ENCODE results near the gene TAB3. TPM values are rescaled to one million over a fixed set of nuclear protein-coding genes. Genes with fewer than 3 reads are reported as not detected.

TAB3 gene
- total RNA-seq, 1 donor from 2014 or later = 39.1 TPM

DNA sequence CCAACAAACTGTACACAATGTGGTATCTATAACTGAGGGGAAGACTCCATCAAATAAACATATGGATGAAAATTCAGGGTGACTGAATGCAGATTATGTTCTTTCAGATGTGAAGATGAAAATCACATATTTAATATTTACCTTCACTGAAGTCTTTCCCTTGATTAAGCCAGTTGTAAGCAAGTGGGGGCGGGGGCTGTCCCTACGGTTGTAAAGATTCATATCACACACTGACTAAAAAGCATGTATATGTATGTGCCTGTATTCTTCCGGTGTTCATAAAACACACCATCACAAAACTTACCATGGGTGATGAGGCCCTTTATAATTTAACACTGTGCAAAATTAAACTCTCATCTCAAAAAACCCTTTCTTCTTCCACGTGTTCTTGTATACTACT is 1.3 kb downstream of the TAB3 start:
- Mint-ChIP-seq H3K27ac (peak overlapping the region; percentile 88), H3K4me3 (ENCODE audit: low read depth) (peak overlapping the region; percentile 86), H3K27me3 (peaks cover 6% of the 10 kb centered on the region), H3K9me3 (ENCODE audit: low read depth) (peaks cover 7% of the 10 kb centered on the region), H3K36me3 (ENCODE audit: insufficient read depth) (no peaks in the 10 kb centered on the region), H3K4me1 (ENCODE audit: low read depth) (peaks cover 31% of the 10 kb centered on the region)
- TF ChIP-seq, protein P1, sequence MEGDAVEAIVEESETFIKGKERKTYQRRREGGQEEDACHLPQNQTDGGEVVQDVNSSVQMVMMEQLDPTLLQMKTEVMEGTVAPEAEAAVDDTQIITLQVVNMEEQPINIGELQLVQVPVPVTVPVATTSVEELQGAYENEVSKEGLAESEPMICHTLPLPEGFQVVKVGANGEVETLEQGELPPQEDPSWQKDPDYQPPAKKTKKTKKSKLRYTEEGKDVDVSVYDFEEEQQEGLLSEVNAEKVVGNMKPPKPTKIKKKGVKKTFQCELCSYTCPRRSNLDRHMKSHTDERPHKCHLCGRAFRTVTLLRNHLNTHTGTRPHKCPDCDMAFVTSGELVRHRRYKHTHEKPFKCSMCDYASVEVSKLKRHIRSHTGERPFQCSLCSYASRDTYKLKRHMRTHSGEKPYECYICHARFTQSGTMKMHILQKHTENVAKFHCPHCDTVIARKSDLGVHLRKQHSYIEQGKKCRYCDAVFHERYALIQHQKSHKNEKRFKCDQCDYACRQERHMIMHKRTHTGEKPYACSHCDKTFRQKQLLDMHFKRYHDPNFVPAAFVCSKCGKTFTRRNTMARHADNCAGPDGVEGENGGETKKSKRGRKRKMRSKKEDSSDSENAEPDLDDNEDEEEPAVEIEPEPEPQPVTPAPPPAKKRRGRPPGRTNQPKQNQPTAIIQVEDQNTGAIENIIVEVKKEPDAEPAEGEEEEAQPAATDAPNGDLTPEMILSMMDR (IDR thresholded peaks at IDR 0.05; ENCODE audit: unreplicated experiment) = no peak
- DNase-seq (ENCODE audit: low spot score, unreplicated experiment) = no peak

DNA sequence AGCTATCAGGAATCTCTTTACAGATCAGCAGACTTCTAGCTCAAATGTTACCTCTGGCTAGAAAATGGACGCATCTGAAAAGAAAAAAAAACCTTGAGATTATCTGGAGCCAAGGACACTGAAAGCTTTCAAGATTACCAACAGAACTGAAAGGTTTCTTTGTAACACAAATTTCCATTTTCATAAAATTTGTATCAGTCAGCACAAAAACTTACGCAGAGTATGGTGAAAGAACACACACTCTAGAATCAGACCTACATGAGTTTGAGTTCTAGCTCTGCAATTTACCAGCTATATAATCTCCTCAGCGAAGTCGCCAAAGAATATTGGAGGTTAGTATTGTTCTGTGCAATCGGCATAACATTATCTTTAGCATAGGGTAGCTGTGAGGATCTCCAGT is 1.8 kb downstream of the TAB3 start:
- H3K27me3 Mint-ChIP-seq = peaks cover 6% of the 10 kb centered on the region

DNA sequence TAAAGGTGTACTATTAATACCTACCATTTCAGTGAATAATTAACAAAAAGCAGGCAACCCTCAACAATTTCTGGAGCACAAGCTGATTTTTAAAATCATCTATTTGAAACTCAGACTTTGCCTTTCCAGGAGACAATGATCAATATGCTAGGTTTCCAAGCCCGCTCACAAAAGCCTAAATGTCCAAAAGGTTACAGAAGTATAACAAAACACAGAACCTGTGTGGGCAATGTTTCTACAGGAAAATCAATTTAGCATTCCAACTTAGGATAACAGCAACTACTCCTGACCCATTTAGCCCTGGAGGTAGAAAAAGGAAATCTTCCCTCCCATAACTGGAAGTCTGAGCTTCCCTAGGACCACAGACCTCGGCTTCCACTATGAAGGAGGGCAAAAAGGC is 3.9 kb downstream of the TAB3 start:
- TF ChIP-seq, protein P1 (IDR thresholded peaks at IDR 0.05; ENCODE audit: unreplicated experiment) = no peak
- no peak for DNase-seq (ENCODE audit: low spot score, unreplicated experiment)
- Mint-ChIP-seq H3K4me3 (ENCODE audit: low read depth) (peak overlapping the region; percentile 15), H3K27ac (peak overlapping the region; percentile 83), H3K9me3 (ENCODE audit: low read depth) (peaks cover 10% of the 10 kb centered on the region), H3K4me1 (ENCODE audit: low read depth) (peaks cover 36% of the 10 kb centered on the region), H3K36me3 (ENCODE audit: insufficient read depth) (peaks cover 2% of the 10 kb centered on the region), H3K27me3 (no peaks in the 10 kb centered on the region)

More for the DNA sequence above, 1.8 kb downstream of the TAB3 start:
- TF ChIP-seq, protein P1 (IDR thresholded peaks at IDR 0.05; ENCODE audit: unreplicated experiment) = no peak
- H3K36me3 Mint-ChIP-seq (ENCODE audit: insufficient read depth) = no peaks in the 10 kb centered on the region
- H3K4me1 Mint-ChIP-seq (ENCODE audit: low read depth) = peaks cover 33% of the 10 kb centered on the region
- H3K9me3 Mint-ChIP-seq (ENCODE audit: low read depth) = peaks cover 7% of the 10 kb centered on the region
- peak overlapping the region; percentile 86 for H3K4me3 Mint-ChIP-seq (ENCODE audit: low read depth)
- no peak for DNase-seq (ENCODE audit: low spot score, unreplicated experiment)
- no peak overlapping the region for H3K27ac Mint-ChIP-seq

DNA sequence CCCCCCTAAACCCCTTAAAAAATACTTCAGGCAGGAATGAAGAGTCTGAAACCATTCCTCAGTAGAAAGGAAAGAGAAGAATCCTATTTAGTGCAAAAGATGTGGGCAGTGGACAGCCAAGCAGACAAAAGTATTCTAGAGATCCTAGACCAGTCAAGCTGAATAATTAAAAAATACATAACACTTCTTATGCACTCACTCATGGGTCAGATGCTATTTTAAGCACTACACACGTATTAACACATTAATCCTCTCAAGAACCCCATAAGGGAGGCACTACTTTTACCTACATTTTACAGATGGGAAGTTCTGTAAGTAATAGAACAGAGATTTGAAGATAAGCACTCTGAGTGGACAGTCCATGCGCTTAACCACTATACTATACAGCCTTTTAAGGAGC is 5.9 kb downstream of the TAB3 start:
- Mint-ChIP-seq H3K27me3 (no peaks in the 10 kb centered on the region), H3K4me1 (ENCODE audit: low read depth) (peaks cover 38% of the 10 kb centered on the region), H3K9me3 (ENCODE audit: low read depth) (peaks cover 10% of the 10 kb centered on the region), H3K36me3 (ENCODE audit: insufficient read depth) (peaks cover 2% of the 10 kb centered on the region), H3K27ac (no peak overlapping the region), H3K4me3 (ENCODE audit: low read depth) (no peak overlapping the region)
- no peak for DNase-seq (ENCODE audit: low spot score, unreplicated experiment)
- TF ChIP-seq, protein P1 (IDR thresholded peaks at IDR 0.05; ENCODE audit: unreplicated experiment) = no peak

DNA sequence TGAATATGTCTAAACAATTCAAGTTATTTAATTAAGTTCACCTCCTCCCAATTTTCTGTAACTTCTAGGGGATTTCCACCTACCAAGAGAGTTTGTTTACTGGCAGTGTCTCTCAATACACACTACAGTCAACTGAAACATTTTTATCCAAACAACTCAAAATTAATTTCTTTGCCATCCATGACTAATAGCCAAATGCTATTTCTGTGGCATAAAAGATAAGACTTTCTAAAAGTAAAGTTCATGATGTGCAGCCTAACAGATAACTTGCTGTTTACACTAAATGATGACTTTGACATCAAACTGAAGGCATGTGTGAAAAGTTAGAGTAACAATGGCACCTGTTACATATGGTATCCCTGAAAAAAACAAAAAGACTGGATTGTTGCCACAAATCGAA is 7.3 kb downstream of the TAB3 start:
- TF ChIP-seq, protein P1 (IDR thresholded peaks at IDR 0.05; ENCODE audit: unreplicated experiment) = no peak
- Mint-ChIP-seq H3K4me1 (ENCODE audit: low read depth) (peaks cover 34% of the 10 kb centered on the region), H3K36me3 (ENCODE audit: insufficient read depth) (peaks cover 2% of the 10 kb centered on the region), H3K9me3 (ENCODE audit: low read depth) (peaks cover 10% of the 10 kb centered on the region), H3K4me3 (ENCODE audit: low read depth) (no peak overlapping the region), H3K27ac (no peak overlapping the region), H3K27me3 (no peaks in the 10 kb centered on the region)
- no peak for DNase-seq (ENCODE audit: low spot score, unreplicated experiment)

Measured in progenitor cell of endocrine pancreas (in vitro differentiated cells).